Stimulated activated CD4-positive, alpha-beta T cell treated with anti-CD3 and anti-CD28 coated beads, Interleukin-1b, Interleukin-23, amount 100 ng/mL, for 48 hours (primary cell): ENCODE results near the gene PTGES3.
"Not testable (repeated sequence)": the region's sequence is repeated elsewhere in the genome, so short reads cannot be mapped to it uniquely, and the experiment has no call there.

Experiments
- DNase-seq: peaks from one replicate; pipeline ENCODE4 v3.0.0-alpha.2; 2020

The PTGES3 gene

GRCh38 chr12:56648023-56648422 lies 40.1 kb downstream of the PTGES3 start:
- not testable (repeated sequence) for DNase-seq

GRCh38 chr12:56645717-56646446 lies 42.2 kb downstream of the PTGES3 start, which contains the start of gene ATP5F1B:
Gene ATP5F1B, minus strand, starts transcription at chr12:56645984. Its CDS starts 21 bp downstream, at chr12:56645963.
- peak; percentile 94 for DNase-seq

GRCh38 chr12:56645201-56645716 lies 42.8 kb downstream of the PTGES3 start:
- no peak for DNase-seq

- no peak for DNase-seq
Observed at GRCh38 chr12:56644654-56645053, 43.4 kb downstream of the PTGES3 start.

- DNase-seq, result no peak
Observed at GRCh38 chr12:56641219-56641618, 46.9 kb downstream of the PTGES3 start.

- no peak for DNase-seq
Observed at GRCh38 chr12:56637621-56638020, 50.5 kb downstream of the PTGES3 start.

GRCh38 chr12:56636675-56637540 lies 51.2 kb downstream of the PTGES3 start:
- peak; percentile 95 for DNase-seq

GRCh38 chr12:56635806-56636674 lies 52.0 kb downstream of the PTGES3 start:
- DNase-seq, result peak; percentile 84

- peak; percentile 67 for DNase-seq
Observed at GRCh38 chr12:56634837-56635791, 53.0 kb downstream of the PTGES3 start.

- no peak for DNase-seq
Observed at GRCh38 chr12:56634242-56634836, 53.7 kb downstream of the PTGES3 start.

GRCh38 chr12:56633468-56634241 lies 54.4 kb downstream of the PTGES3 start:
- DNase-seq, result no peak

- DNase-seq, result no peak
Observed at GRCh38 chr12:56632701-56633467, 55.2 kb downstream of the PTGES3 start.

GRCh38 chr12:56631790-56632700 lies 56.0 kb downstream of the PTGES3 start:
- peak; percentile 43 for DNase-seq

- peak; percentile 88 for DNase-seq
Observed at GRCh38 chr12:56630180-56630632, 57.9 kb downstream of the PTGES3 start, which contains the start of gene BAZ2A. Gene BAZ2A, minus strand, starts transcription at chr12:56630326. Its CDS starts 12,796 bp downstream, at chr12:56617530.

- peak; percentile 49 for DNase-seq
Observed at GRCh38 chr12:56629459-56630179, 58.5 kb downstream of the PTGES3 start.

- DNase-seq, result peak; percentile 57
Observed at GRCh38 chr12:56628671-56629458, 59.2 kb downstream of the PTGES3 start.
